Endothelial cell of umbilical vein (primary cell): ENCODE data around the gene KNCN. TPM values are rescaled to one million over a fixed set of nuclear protein-coding genes. Genes with fewer than 3 reads are reported as not detected.

Source experiments
- BruUV-seq: library from RNA; stranded (reverse); fragments of 400-500 nt; replicated peaks from 2 replicates; lab custom pipeline; 2021; lab: Mats Ljungman, UMichigan
- CTCF ChIA-PET: fragments of 300-600, 350-600 bp; sonication (Branson Sonifier 250); formaldehyde crosslinking; loops from one replicate; lab custom pipeline; 2021; ENCODE audit warnings: antibody characterized with exemption, inconsistent platforms; lab: Charles Lee
- POLR2A ChIA-PET: fragments of 300-600, 350-600 bp; sonication (Branson Sonifier 250); formaldehyde crosslinking; loops from one replicate; lab custom pipeline; 2021; ENCODE audit warnings: antibody characterized with exemption, inconsistent platforms; lab: Charles Lee
- DNase-seq: peaks from one replicate; pipeline ENCODE4 v3.0.0-alpha.2; 2011; ENCODE audit warnings: low read depth, low spot score
- FAIRE-seq: peaks from 2 replicates; lab custom pipeline; 2011; peaks lifted over from hg19 to GRCh38; lab: Jason Lieb, UNC
- H2AFZ ChIP-seq: 2 replicates; pipeline ENCODE4 v1.6.0; 2012; ENCODE audit warnings: low read depth, low read length, control low read depth, inconsistent platforms
- H3K27ac ChIP-seq: 2 replicates; pipeline ENCODE4 v1.5.1; 2011; ENCODE audit warnings: low read depth, mild to moderate bottlenecking, control low read depth, low read length, moderate library complexity; ENCODE audit not compliant: insufficient read depth
- H3K27me3 ChIP-seq, 2 experiments: 2 replicates each; pipeline versions ENCODE4 v1.6.0 to v1.6.1; 2011; ENCODE audit warnings: low read length in 2 of 2, mixed read lengths in 1 of 2; ENCODE audit not compliant: control insufficient read depth in 2 of 2, insufficient read depth in 2 of 2
- H3K36me3 ChIP-seq, 2 experiments: 2 replicates in 1 of 2; 3 replicates in 1 of 2; pipeline ENCODE4 v1.5.1; 2011; ENCODE audit warnings: low read length in 2 of 2, mild to moderate bottlenecking in 1 of 2, moderate library complexity in 1 of 2; ENCODE audit not compliant: control insufficient read depth in 2 of 2, insufficient read depth in 2 of 2; ENCODE audit errors: extremely low read depth in 1 of 2
- H3K4me1 ChIP-seq: 3 replicates; pipeline ENCODE4 v1.5.1; 2011; ENCODE audit warnings: mild to moderate bottlenecking, low read length; ENCODE audit not compliant: control insufficient read depth, insufficient read depth; ENCODE audit errors: extremely low read depth
- H3K4me2 ChIP-seq: 2 replicates; pipeline ENCODE4 v1.6.1; 2011; ENCODE audit warnings: low read length, control low read depth, mixed read lengths; ENCODE audit not compliant: insufficient read depth
- H3K4me3 ChIP-seq, 3 experiments: fragments of 200-600 bp in 1 of 3; sonication (generic), shearing (Covaris generic) in 1 of 3; replicated peaks in 1 of 3; 2 replicates each; pipeline ENCODE4 v1.5.1; 2011 to 2016; ENCODE audit warnings: control low read depth in 3 of 3, low read length in 3 of 3, mild to moderate bottlenecking in 2 of 3, inconsistent platforms in 1 of 3, low read depth in 1 of 3, moderate library complexity in 1 of 3; ENCODE audit not compliant: insufficient read depth in 1 of 3
- H3K79me2 ChIP-seq: 2 replicates; pipeline ENCODE4 v1.6.0; 2012; ENCODE audit warnings: low read length, inconsistent platforms; ENCODE audit not compliant: control insufficient read depth, insufficient read depth
- H3K9ac ChIP-seq: replicated peaks from 2 replicates; pipeline ENCODE3; 2011; ENCODE audit warnings: low read length, control low read depth; ENCODE audit not compliant: insufficient read depth; ENCODE audit errors: extremely low read depth
- H3K9me1 ChIP-seq: replicated peaks from 3 replicates; pipeline ENCODE4 v1.6.0; 2011; ENCODE audit warnings: mild to moderate bottlenecking, low read length; ENCODE audit not compliant: control insufficient read depth, insufficient read depth; ENCODE audit errors: extremely low read depth
- H3K9me3 ChIP-seq: replicated peaks from 2 replicates; pipeline ENCODE4 v1.5.1; 2012; ENCODE audit warnings: low read length, inconsistent platforms; ENCODE audit not compliant: control insufficient read depth, insufficient read depth
- H4K20me1 ChIP-seq: replicated peaks from 2 replicates; pipeline ENCODE3; 2011; ENCODE audit warnings: mild to moderate bottlenecking, low read length; ENCODE audit not compliant: control insufficient read depth, insufficient read depth; ENCODE audit errors: extremely low read depth
- EZH2 ChIP-seq: IDR thresholded peaks from 2 replicates; pipeline ENCODE4 v1.6.1; 2012; ENCODE audit warnings: borderline replicate concordance, low read depth, mild to moderate bottlenecking, moderate library complexity, low read length, inconsistent platforms; ENCODE audit not compliant: severe bottlenecking
- FOS ChIP-seq: IDR thresholded peaks from 2 replicates; pipeline ENCODE4 v1.6.1; 2011; ENCODE audit warnings: mild to moderate bottlenecking, low read length, moderate library complexity, borderline replicate concordance; ENCODE audit not compliant: insufficient read depth
- GATA2 ChIP-seq: IDR thresholded peaks from 2 replicates; pipeline ENCODE4 v1.7.0; 2011; ENCODE audit warnings: low read depth, mild to moderate bottlenecking, moderate library complexity, mixed read lengths, low read length; ENCODE audit not compliant: insufficient read length, insufficient read depth
- POLR2AphosphoS5 ChIP-seq: IDR thresholded peaks from 2 replicates; pipeline ENCODE4 v1.6.1; 2012; ENCODE audit warnings: low read depth, mild to moderate bottlenecking, control low read depth, low read length, moderate library complexity; ENCODE audit not compliant: insufficient read depth
- dilution Hi-C: fragments of 300-500 bp; cut with MboI; formaldehyde crosslinking; loops from one replicate; pipeline ENCODE4 v1.15.0; 2019; ENCODE audit warnings: low sequenced_read_pairs; ENCODE audit not compliant: extremely low pct_ligation_motif_present
- intact Hi-C: fragments of 100-400 bp; cut with micrococcal nuclease; formaldehyde crosslinking; loops from one replicate; pipeline ENCODE4 v1.10.0; 2022
- polyA plus RNA-seq, 4 experiments: library from polyadenylated mRNA; depleted of rRNA in 3 of 4; stranded (reverse) in 3 of 4; unstranded in 1 of 4; fragments of >200 nt; gene quantifications; 2 replicates each; pipeline versions ENCODE4 v1.2.1 to v1.2.3, GENCODE V29; 2011 to 2012; ENCODE audit warnings: missing spikeins in 1 of 4
- total RNA-seq: library from RNA; stranded (reverse); gene quantifications from 2 replicates; pipeline ENCODE4 v1.2.3, GENCODE V29; 2021
- TF ChIP-seq, protein P1 (sequence below), 2 donors: IDR thresholded peaks; 1 replicate in 1 of 2; 2 replicates in 1 of 2; pipeline ENCODE4 v1.5.1; 2011; ENCODE audit warnings: low read length in 2 of 2, mild to moderate bottlenecking in 2 of 2, moderate library complexity in 2 of 2, control low read depth in 1 of 2, inconsistent platforms in 1 of 2, low read depth in 1 of 2; ENCODE audit not compliant: insufficient read depth in 1 of 2; ENCODE audit errors: extremely low read depth in 1 of 2

Gene KNCN
- total and polyA plus RNA-seq, 2 donors (not counting 3 experiments of a cell fraction or from before 2014, with no cell fraction given): not detected

DNA sequence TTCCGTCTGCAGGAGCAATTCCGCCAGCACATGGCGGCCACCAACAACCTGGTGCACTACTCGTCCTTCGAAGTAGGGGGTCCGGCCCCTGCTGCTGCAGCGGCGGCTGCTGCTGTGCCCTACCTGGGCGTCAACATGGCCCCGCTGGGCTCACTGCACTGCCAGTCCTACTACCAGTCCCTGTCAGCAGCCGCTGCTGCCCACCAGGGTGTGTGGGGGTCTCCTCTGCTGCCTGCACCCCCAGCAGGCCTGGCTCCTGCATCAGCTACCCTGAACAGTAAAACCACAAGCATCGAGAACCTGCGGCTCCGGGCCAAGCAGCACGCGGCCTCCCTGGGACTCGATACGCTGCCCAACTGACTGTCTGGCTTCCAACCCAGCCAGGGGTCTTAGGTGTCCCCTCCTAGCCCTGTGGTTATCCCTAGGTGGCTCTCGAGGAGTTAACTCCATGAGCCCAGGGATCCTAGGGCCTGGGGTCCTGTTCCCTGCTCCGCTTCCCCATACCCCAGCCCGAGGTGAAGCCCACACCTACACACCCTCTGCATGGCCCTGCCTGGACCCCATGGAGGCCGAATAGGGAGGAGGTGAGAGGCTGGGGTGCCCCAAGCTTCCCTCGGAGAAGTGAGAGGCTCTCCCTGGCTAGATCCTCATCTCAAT is 39.2 kb downstream of the KNCN start:
- BruUV-seq: no TSS peak
- Histone ChIP-seq H3K4me1 (no peaks in the 10 kb centered on the region), H3K36me3 (no peaks in the 10 kb centered on the region), H3K9ac (no peak overlapping the region), H3K9me3 (no peaks in the 10 kb centered on the region), H2AFZ (no peak overlapping the region), H3K27ac (no peak overlapping the region), H4K20me1 (no peaks in the 10 kb centered on the region), H3K79me2 (no peaks in the 10 kb centered on the region), H3K4me3 (no peak overlapping the region), H3K9me1 (no peaks in the 10 kb centered on the region), H3K27me3 (peaks cover 14 to 35% of the 10 kb centered on the region in 2 experiments), H3K4me2 (no peak overlapping the region)
- POLR2A ChIA-PET: no interaction called here
- intact Hi-C loops: no loop called here
- dilution Hi-C loops: no loop called here
- DNase-seq (no peak), FAIRE-seq (no peak)
- CTCF ChIA-PET: no interaction called here
- TF ChIP-seq EZH2 (no peak), POLR2AphosphoS5 (no peak), FOS (no peak)

DNA sequence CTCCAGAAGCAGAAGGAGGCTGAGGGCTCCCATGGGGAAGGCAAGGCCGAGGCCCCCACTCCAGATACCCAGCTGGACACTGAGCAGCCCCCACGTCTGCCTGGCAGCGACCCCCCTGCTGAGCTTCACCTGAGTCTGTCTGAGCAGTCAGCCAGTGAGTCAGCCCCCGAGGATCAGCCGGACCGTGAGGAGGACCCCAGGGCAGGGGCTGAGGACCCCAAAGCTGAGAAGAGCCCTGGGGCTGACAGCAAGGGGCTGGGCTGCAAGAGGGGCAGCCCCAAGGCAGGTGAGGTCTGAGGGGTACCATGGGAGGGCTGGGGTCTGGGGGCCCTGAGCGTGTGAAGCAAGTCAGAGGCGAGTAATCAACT is 40.5 kb downstream of the KNCN start:
- Histone ChIP-seq H3K4me3 (no peak overlapping the region), H3K9ac (no peak overlapping the region), H3K27ac (no peak overlapping the region), H3K4me2 (no peak overlapping the region), H3K4me1 (no peaks in the 10 kb centered on the region), H3K9me3 (no peaks in the 10 kb centered on the region), H4K20me1 (no peaks in the 10 kb centered on the region), H3K9me1 (no peaks in the 10 kb centered on the region), H3K79me2 (no peaks in the 10 kb centered on the region), H3K36me3 (no peaks in the 10 kb centered on the region), H2AFZ (no peak overlapping the region), H3K27me3 (peaks cover 6 to 27% of the 10 kb centered on the region in 2 experiments)
- no TSS peak for BruUV-seq
- CTCF ChIA-PET: interaction anchor here (0.7 kb wide), 1 partner anchor 15 kb away, joined by 3 read pairs; no protein-coding TSS in a partner anchor
- no peak for FAIRE-seq
- POLR2A ChIA-PET: no interaction called here
- dilution Hi-C loops: no loop called here
- intact Hi-C loops: no loop called here
- DNase-seq: no peak
- TF ChIP-seq EZH2 (no peak), POLR2AphosphoS5 (no peak), FOS (no peak), GATA2 (no peak)
- TF ChIP-seq, protein P1, sequence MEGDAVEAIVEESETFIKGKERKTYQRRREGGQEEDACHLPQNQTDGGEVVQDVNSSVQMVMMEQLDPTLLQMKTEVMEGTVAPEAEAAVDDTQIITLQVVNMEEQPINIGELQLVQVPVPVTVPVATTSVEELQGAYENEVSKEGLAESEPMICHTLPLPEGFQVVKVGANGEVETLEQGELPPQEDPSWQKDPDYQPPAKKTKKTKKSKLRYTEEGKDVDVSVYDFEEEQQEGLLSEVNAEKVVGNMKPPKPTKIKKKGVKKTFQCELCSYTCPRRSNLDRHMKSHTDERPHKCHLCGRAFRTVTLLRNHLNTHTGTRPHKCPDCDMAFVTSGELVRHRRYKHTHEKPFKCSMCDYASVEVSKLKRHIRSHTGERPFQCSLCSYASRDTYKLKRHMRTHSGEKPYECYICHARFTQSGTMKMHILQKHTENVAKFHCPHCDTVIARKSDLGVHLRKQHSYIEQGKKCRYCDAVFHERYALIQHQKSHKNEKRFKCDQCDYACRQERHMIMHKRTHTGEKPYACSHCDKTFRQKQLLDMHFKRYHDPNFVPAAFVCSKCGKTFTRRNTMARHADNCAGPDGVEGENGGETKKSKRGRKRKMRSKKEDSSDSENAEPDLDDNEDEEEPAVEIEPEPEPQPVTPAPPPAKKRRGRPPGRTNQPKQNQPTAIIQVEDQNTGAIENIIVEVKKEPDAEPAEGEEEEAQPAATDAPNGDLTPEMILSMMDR (IDR thresholded peaks at IDR 0.05; ENCODE audit: extremely low read depth in 1 of 2, insufficient read depth in 1 of 2, low read depth in 1 of 2, low read length in 2 of 2): no peak
